GM12875 (cell line): Measurements from ENCODE around the gene OR10V1.

Source experiments
- H3K4me3 ChIP-seq: one replicate; pipeline ENCODE4 v1.5.1; 2011; ENCODE audit warnings: low read depth, low read length, control low read depth
- CTCF ChIP-seq: IDR thresholded peaks from 2 replicates; pipeline ENCODE4 v1.5.1; 2011; ENCODE audit warnings: low read depth, mild to moderate bottlenecking, control low read depth, inconsistent platforms, low read length, moderate library complexity, borderline replicate concordance; ENCODE audit not compliant: insufficient read depth

The OR10V1 gene

GRCh38 chr11:59713745-59714144, at the start of gene OR10V1:
Gene OR10V1, minus strand, starts transcription at chr11:59713845. Its CDS starts 0 bp downstream, at chr11:59713845.
- TF ChIP-seq CTCF = no peak

GRCh38 chr11:59761993-59762392, 48.3 kb upstream of the OR10V1 start:
- TF ChIP-seq CTCF = no peak
- no peak overlapping the region for H3K4me3 ChIP-seq

More at GRCh38 chr11:59713745-59714144, at the start of gene OR10V1:
- H3K4me3 ChIP-seq = no peak within 1 kb of the TSS

- H3K4me3 ChIP-seq = no peak overlapping the region
- TF ChIP-seq CTCF = no peak
Observed at GRCh38 chr11:59760771-59761170, 47.1 kb upstream of the OR10V1 start.

GRCh38 chr11:59759900-59760299, 46.3 kb upstream of the OR10V1 start:
- TF ChIP-seq CTCF = no peak
- H3K4me3 ChIP-seq = no peak overlapping the region

GRCh38 chr11:59758401-59759037, 44.9 kb upstream of the OR10V1 start:
- no peak for TF ChIP-seq CTCF
- H3K4me3 ChIP-seq = no peak overlapping the region

- no peak for TF ChIP-seq CTCF
- H3K4me3 ChIP-seq = no peak overlapping the region
Observed at GRCh38 chr11:59756845-59757244, 43.2 kb upstream of the OR10V1 start.

GRCh38 chr11:59756558-59756840, 42.9 kb upstream of the OR10V1 start:
- no peak for TF ChIP-seq CTCF

More at GRCh38 chr11:59756558-59756840, 42.9 kb upstream of the OR10V1 start:
- no peak overlapping the region for H3K4me3 ChIP-seq
